GM21381 (cell line): ENCODE measurements around the gene LEPR.
"Not testable (repeated sequence)": the region's sequence is repeated elsewhere in the genome, so short reads cannot be mapped to it uniquely, and the experiment has no call there.

Experiments
- ATAC-seq: cut with Tn5 transposase; IDR thresholded peaks from one replicate; pipeline ENCODE4 v1.9.1; 2021; ENCODE audit warnings: mild to moderate bottlenecking, moderate library complexity; ENCODE audit not compliant: unreplicated experiment

LEPR gene

DNA sequence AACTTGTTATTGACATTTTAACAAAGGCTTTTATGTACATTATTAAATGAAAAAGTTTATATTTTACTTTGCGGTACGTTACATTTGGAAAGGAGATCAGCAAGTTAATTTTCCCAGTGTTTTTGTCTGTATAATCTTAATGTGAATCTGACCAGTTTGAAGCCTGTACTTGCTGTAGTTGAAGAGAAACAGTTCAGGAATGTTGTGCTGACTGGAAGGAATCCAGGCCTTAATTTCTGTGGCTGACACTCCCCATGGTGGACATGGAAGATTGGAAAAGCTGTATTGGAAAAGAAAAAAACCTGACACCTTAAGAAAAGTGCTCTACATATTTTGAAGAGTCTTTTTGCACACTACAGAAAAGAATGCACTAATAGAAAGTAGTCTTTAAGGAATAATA, 15.5 kb downstream of the LEPR start:
- no peak for ATAC-seq

DNA sequence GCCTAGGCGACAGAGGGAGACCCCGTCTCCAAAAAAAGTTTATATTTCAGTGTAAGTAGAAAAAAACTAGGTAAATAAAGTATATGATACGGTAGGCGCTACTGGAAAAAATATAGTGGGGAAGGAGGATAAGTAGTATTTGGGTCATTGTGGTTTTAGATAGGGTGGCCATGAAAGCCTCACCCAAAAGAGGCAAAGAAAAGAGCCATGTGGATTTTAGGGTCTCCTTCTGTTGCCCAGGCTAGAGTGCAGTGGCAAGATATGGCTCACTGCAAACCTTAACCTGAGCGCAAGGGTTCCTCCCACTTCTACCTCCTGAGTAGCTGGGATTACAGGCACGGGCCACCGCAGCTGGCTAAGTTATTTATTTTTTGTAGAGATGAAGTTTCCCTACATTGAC, 17.1 kb downstream of the LEPR start:
- no peak for ATAC-seq

DNA sequence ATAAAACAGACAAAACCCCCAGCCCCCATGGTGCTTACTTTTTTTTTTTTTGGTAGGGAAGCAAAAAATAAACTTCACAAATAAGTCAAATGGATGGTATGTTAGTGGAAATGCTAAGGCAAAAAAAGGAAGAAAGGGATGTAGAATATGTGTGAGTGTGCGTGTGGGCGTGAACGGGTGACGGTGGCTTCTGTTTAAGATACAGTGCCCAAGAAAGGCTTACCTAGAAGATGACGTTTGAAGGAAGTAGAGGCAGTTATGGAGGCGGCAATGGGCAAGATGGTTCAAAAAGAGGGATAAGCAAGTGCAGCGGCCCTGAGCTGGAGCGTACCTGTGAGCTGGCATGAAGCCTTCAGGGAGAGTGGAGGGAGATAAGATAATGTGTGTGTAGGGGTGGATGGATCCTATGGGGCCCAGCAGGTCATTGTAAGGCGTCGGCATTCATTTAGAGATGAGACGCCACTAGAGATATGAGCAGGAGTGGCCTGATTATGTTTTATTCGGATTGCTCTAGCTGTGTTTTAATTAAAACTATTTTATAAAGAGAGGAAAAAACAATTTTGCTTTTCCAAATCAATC, 19.9 kb downstream of the LEPR start:
- no peak for ATAC-seq

DNA sequence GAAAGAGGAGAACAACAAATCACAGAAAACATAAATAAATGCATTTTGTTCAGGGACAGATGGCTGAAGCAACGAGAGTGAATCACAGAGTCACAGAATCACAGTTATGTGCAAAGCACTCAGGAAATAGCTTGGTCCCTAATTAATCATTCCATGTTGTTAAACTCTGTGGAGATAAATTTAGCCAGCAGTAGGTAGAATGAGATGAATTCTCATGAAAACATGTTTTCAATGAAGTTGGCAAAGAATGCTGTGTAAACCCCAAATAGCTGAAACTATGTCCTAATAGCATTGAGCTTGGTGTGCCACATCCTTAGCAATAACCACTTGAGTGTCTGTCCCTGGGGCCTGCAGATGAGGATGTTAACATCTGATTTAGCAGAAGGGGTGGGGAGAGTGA, 20.4 kb downstream of the LEPR start:
- no peak for ATAC-seq

DNA sequence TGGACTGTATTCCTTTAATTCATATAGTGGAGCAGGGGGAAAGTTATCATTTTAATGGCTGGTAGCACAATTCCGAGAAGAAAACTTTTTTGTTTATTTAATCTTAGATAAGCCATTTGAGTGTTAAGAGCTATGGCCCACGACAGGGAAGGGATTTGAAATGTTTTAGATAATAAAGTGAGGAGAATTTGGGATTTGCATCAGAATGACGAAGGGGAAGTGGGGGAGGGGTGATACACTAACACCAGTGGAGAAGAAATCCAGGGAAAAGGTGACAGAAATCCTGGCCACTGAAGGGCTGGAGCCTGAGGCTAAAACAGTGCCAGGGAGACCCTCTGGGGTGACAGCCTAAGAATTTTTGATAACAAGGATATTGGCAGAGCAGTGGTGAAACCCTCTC, 21.0 kb downstream of the LEPR start:
- ATAC-seq = no peak

DNA sequence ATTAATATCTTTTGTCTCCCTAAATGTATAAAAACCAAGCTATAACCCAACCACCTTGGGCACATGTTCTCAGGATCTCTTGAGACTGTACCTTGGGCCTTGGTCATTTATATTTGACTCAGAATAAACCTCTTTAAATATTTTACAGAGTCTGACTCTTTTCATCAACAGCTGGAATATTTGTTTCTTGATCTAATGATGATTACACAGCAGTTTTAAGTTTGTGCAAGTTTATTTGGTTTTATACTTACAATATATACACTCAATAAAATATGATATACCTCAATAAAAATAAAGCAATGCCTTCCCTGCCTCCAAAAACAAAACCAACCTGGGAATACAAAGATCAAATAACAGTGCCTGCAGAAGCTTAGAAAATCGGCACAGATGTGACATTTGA, 22.0 kb downstream of the LEPR start:
- ATAC-seq = no peak

DNA sequence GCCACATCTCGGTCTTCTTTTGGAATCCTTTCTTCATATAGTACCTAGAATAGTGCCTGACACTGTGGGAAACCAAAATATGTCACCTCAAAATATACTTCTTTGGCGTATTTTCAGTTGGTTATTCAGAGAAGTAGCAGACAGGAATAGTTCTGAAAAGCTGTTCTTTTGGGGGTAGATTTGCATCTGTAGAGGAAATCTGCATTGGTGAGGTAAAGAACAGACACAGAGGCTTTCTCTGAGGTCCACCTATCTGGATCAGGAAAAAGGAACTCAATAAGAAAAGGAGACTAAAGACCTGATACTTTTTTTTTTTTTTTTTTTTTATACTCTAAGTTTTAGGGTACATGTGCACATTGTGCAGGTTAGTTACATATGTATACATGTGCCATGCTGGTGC, 23.2 kb downstream of the LEPR start:
- ATAC-seq = no peak

DNA sequence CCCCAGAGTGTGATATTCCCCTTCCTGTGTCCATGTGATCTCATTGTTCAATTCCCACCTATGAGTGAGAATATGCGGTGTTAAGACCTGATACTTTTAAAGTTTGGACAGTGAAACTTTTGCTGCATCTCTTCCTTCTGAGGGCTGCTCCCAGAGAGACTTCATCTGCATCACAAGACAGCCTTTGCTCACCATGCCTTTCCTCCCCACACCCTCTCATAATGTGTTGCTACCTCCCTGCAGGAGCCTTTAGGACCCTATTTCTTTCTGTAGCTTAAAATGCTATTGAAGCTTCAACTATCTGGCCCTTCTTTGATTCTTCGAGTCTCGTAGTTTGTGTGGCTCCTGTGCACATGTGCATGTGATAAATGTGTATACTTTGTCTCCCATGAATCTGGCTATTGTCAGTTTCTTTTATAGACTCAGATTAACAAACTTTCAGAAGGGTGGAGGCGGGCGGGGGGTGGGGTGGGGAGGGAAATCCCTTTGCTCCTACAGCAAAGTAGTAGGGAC, 23.7 kb downstream of the LEPR start:
- ATAC-seq = no peak

DNA sequence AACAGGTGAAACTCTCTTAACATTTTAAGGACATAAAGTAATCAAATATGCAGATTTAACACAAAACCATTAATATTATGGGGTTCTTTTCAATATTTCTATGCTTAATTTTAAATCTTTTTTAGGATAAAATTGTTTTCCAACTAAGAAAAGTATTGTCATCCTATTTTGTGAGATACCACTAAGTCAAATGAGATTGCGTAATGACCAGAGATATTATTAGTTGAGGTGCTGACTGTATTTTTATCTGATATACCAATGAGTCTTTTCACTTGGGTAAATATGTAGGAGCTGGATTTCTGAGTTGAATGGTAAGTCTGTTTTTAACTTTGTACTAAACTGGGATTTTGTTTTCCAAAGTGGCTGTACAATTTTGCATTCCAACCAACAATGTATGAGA, 25.4 kb downstream of the LEPR start:
- no peak for ATAC-seq

DNA sequence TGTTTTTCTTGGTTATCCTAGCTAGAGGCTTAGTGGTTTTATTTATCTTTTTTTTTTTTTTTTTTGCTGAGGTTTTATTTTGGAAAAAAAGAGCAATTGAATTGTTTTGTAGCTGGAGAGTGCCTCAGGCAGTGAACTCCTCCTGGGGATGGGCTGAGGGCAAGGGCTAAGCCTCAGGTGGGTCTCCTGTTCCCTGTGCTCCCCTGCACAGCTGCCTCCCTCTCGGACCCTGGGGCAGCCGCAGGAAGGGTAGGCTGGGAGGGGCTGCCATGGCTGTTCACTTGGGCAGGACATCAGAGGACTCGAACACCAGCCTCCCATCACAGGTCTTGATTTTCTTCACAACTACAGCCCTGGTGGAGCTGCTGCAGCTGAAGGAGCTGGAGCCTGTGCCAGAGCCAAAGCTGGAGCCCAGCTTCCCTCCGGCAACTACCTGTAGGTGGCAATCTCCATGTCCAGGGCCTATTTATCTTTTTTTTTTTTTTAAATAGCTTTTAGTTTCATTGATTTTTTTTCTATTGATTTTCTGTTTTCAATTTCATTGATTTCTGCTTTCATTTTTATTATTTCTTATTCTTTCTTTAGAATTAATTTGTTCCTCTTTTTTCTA, 28.9 kb downstream of the LEPR start:
- ATAC-seq = no peak

DNA sequence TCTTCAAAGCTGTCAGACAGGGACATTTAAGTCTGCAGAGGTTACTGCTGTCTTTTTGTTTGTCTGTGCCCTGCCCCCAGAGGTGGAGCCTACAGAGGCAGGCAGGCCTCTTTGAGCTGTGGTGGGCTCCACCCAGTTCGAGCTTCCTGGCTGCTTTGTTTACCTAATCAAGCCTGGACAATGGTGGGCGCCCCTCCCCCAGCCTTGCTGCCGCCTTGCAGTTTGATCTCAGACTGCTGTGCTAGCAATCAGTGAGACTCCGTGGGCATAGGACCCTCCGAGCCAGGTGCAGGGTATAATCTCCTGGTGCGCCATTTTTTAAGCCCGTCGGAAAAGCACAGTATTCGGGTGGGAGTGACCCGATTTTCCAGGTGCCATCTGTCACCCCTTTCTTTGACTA, 35.2 kb downstream of the LEPR start:
- not testable (repeated sequence) for ATAC-seq

DNA sequence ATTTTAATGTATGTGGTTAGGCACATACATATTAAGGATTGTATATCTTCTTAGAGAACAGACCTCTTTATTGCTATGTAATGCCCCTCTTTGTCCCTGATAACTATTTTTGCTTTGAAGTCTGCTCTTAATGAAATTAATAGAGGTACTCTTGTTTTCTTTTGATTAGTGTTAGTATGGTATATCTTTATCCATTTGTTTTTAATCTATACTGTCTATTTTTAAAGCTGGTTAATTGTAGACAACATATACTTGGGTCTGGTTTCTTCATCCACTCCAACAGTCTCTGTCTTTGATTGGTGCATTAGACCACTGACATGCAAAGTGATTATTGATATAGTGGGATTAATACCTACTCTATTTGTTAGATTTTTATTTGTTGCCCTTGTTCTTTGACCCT, 36.0 kb downstream of the LEPR start:
- no peak for ATAC-seq

DNA sequence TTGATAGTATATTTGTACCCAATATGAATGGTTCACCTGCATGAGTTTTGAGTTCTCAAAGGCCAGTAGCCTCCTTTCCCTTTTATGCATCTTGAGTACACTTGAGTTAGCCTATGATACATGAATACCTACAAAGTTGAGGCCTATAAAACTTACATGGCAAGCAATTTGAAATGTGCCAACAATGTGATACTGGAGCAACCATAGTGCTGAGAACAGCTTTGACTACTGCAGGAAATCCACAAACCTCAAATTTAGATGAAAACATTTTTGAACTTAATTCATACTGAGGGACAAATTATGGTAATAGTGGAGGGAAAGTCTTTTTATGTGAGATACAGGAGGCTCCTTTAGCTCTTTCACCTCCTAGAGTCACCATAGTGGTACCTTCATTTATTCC, 37.4 kb downstream of the LEPR start:
- no peak for ATAC-seq

DNA sequence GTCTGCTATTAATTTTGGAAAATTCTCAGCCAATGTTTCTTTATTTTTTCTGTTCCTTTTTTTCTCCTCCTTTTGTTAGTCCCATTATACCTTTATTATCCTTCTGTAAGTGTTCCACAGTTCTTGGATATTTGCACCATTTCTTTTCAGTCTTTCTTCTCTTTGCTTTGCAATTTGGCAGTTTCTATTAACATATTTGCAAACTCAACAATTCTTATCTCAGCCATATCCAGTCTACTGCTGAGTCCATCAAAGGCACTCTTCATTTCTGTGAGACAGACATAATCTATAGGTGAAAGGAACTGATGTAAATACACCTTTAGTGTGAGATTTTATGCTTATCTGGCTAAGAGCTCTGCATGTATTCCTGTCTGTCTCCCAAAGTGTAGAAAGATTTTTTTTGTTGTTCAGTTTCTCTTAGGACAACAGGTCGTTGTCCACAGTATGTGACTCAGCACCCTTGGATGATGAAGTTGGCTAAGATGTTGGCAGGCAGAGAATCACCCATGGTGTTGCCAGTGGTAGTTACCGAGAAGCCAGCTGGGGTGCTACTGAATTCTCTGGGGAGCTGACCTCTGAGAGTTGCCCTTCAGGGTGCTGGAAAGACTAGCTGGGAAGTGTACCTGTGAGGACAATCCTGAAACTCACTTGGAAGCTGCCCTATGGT, 38.4 kb downstream of the LEPR start:
- no peak for ATAC-seq

DNA sequence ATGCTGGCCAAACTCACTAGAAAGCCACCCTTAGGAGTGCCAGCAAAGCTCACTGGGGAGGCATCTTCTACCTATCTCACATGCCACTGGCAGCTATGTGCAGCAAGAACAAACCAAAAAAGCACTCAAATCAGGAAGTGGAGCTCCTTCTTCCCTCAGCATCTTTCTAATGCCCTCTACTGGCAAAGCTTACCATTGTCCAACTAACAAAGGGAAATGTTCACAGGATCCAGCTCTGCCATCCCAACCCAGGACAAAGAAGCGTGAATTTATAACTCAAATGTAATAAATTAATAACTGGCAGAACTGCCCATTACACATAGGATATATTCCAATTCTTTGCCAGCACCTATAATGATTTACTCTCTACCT, 38.9 kb downstream of the LEPR start:
- ATAC-seq = no peak

DNA sequence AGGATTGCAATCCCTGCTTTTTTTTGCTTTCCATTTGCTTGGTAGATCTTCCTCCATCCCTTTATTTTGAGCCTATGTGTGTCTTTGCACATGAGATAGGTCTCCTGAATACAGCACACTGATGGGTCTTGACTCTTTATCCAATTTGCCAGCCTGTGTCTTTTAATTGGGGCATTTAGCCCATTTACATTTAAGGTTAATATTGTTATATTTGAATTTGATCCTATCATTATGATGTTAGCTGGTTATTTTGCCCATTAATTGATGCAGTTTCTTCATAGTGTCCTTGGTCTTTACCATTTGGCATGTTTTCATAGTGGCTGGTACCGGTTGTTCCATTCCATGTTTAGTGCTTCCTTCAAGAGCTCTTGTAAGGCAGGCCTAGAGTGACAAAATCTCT, 45.4 kb downstream of the LEPR start:
- not testable (repeated sequence) for ATAC-seq

DNA sequence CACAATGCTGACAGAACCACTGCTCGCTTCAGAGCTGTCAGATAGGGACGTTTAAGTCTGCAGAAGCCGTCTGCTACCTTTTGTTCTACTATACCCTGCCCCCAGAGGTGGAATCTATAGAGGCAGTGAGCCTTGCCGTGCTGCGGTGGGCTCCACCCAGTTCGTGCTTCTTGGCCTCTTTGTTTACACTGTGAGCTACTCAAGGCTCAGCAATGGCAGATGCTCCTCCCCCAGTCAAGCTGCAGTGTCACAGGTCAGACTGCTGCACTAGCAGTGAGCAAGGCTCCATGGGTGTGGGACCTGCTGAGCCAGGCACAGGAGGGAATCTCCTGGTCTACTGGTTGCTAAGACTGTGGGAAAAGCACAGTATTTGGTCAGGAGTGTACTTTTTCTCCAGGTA, 47.1 kb downstream of the LEPR start:
- ATAC-seq = no peak

DNA sequence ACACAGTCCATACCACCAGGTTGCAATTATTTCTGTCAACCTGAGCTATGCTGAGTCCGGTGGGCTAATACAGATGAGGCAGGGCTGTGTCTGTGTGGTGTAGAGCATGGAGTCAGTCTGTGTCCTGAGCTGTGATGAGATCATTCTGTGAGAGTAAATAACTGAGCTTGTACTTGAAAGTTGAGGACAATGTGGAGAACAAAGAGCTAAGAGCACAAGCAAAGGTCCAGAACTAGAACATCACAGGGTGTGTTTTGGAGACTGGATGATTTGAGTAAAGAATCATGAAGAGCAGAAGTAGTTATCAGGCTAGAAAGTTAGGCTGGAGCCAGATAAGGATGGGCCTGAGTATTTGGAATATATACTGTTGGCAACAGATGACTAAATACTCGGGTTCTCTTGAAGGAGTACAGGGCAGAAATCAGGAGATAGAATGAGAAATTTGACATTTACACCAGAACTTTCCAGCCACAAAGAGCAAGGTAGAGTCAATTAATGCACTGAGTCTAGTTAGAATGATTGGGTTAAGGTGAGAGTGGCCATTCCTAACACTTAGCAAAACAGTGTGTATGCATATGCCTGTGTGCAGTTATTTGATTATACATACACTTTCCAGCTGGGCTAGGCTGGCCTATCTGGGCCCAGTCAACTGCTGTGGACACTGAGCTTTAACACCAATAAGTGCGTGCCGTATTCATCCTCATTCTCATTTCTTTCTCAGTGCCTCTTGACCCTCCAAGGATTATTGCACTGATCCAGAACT, 48.8 kb downstream of the LEPR start:
- ATAC-seq = no peak

DNA sequence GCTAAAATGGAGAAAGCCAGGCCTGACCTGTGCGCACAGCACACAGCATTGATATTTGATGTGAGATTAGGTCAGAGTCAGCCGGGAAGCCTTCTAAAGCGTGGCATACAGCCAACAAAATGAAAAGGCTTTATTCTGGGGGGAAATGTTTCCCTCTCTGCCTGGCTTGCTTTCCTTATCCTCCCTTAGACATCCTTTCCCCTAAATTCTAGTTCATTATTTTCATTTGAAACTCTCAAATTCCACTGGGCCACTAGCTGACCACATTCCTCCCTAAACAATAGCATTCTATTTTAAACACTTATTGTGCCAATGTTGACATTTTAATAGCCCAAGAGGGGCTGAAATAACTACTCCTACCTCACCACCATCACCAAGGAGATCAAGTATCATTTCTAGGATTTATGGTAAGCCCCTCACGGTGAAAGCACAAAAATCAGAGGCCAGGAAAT, 49.4 kb downstream of the LEPR start:
- no peak for ATAC-seq
